Measurements from ENCODE around the gene EMILIN2. TPM values are rescaled to one million over a fixed set of nuclear protein-coding genes. Genes with fewer than 3 reads are reported as not detected.
A peak's percentile ranks its signal among the peaks of the same experiment; 100 is the strongest.

EMILIN2 gene
- total RNA-seq, 2 experiments from 2014 or later, result 0.15 to 1.4 TPM

DNA sequence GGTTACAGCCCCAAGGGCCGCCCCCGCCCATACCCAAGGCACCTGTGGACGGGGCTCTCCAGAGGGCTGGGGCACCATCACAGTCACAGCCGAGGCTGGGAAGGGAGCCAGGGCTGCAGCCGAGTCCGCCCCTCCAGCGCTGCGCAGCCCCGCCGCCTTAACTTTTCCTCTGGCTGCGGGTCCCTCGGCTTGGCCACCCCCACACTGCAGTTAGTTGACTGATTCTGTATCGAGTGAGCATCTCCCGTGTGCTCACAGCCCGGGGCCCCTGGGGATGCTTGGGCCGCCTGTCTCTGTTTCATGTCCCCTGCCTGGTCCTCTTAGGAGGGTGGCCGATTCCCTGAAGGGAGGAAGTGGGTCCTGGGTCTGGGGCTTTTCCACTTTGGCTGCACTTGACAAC lies 33.7 kb downstream of the EMILIN2 start:
- H3K4me1 ChIP-seq (ENCODE audit: insufficient read depth, low read length, poor library complexity, severe bottlenecking), result peaks cover 27% of the 10 kb centered on the region
- no peaks in the 10 kb centered on the region for H4K20me1 ChIP-seq (ENCODE audit: insufficient read depth, low read length)
- no peak overlapping the region for H3K4me2 ChIP-seq (ENCODE audit: low read length)
- no peaks in the 10 kb centered on the region for H3K36me3 ChIP-seq (ENCODE audit: insufficient read depth, low read length)
- no peaks in the 10 kb centered on the region for H3K9me2 ChIP-seq (ENCODE audit: insufficient read depth, low read length)
- no peak overlapping the region for H3K4me3 ChIP-seq (ENCODE audit: low read depth, low read length, poor library complexity, severe bottlenecking)
- CTCF ChIA-PET (ENCODE audit: unreplicated experiment), result no interaction called here
- H2AFZ ChIP-seq (ENCODE audit: low read length), result no peak overlapping the region
- no peak overlapping the region for H3K27ac ChIP-seq (ENCODE audit: low read depth, low read length, poor library complexity, severe bottlenecking)
- no peaks in the 10 kb centered on the region for H3K9me3 ChIP-seq (ENCODE audit: low read length)
- POLR2A ChIA-PET, result interaction anchor here (0.5 to 0.9 kb wide), 2 partner anchors 26 to 54 kb away, joined by 3 to 4 read pairs; no protein-coding TSS in a partner anchor
- TF ChIP-seq, protein P1, sequence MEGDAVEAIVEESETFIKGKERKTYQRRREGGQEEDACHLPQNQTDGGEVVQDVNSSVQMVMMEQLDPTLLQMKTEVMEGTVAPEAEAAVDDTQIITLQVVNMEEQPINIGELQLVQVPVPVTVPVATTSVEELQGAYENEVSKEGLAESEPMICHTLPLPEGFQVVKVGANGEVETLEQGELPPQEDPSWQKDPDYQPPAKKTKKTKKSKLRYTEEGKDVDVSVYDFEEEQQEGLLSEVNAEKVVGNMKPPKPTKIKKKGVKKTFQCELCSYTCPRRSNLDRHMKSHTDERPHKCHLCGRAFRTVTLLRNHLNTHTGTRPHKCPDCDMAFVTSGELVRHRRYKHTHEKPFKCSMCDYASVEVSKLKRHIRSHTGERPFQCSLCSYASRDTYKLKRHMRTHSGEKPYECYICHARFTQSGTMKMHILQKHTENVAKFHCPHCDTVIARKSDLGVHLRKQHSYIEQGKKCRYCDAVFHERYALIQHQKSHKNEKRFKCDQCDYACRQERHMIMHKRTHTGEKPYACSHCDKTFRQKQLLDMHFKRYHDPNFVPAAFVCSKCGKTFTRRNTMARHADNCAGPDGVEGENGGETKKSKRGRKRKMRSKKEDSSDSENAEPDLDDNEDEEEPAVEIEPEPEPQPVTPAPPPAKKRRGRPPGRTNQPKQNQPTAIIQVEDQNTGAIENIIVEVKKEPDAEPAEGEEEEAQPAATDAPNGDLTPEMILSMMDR (conservative IDR thresholded peaks at IDR 0.05; ENCODE audit: low read length), result no peak
- no peak for TF ChIP-seq EZH2phosphoT487 (IDR thresholded peaks at IDR 0.05; ENCODE audit: borderline replicate concordance, low read depth, low read length)
- intact Hi-C loops (cut with micrococcal nuclease; ENCODE audit: unreplicated experiment), result no loop called here
- no peak for DNase-seq (ENCODE audit: low spot score)
- H3K79me2 ChIP-seq (ENCODE audit: insufficient read depth, low read depth, low read length), result no peaks in the 10 kb centered on the region
- BruUV-seq (replicated peaks), result no TSS peak

DNA sequence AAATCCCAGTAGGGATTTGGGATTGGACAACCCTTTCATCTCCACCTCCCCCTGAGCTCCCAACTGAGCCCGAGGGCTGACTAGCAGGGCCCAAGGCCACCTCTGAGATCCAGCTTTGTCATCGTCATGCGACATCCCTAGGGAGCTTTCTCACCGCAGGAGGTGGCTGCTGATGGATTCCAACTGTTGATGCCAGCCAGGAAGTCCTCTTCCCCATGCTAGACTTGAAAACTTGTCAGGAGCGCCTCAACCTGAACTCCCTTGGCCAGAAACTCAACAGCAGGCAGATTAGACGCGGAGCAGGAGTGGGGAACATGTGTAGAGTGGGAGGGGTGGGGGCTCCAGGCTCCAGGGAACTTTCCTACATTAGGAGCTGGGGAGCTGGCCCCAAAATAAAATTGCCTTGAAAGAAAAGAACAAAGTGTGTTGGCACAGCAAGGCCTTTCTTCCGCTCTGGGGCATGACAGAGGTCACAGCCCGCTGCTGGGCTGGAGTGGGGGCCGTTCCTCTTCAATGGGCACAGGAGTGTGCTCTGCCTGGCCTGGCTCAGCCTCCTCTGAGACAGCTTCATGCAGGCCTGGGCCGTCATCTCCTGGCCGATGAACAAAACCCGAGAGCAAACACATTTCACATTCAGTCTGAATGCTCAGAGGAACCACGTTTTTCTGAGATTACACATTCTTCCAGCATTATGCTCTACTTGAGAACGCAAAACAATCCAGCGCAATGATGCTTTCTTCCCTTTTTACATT lies 34.5 kb downstream of the EMILIN2 start:
- TF ChIP-seq EZH2phosphoT487 (IDR thresholded peaks at IDR 0.05; ENCODE audit: borderline replicate concordance, low read depth, low read length), result no peak
- TF ChIP-seq, protein P1 (conservative IDR thresholded peaks at IDR 0.05; ENCODE audit: low read length), result no peak
- intact Hi-C loops (cut with micrococcal nuclease; ENCODE audit: unreplicated experiment), result no loop called here
- peak; percentile 60 for DNase-seq (ENCODE audit: low spot score)
- Histone ChIP-seq H3K4me3 (ENCODE audit: low read depth, low read length, poor library complexity, severe bottlenecking) (no peak overlapping the region), H2AFZ (ENCODE audit: low read length) (peak overlapping the region; percentile 89), H3K9me3 (ENCODE audit: low read length) (no peaks in the 10 kb centered on the region), H3K9me2 (ENCODE audit: insufficient read depth, low read length) (no peaks in the 10 kb centered on the region), H3K27ac (ENCODE audit: low read depth, low read length, poor library complexity, severe bottlenecking) (no peak overlapping the region), H3K4me2 (ENCODE audit: low read length) (0 out of 2 replicates have a peak overlapping the region, but pooled peaks have one; percentile 18), H4K20me1 (ENCODE audit: insufficient read depth, low read length) (no peaks in the 10 kb centered on the region), H3K79me2 (ENCODE audit: insufficient read depth, low read depth, low read length) (no peaks in the 10 kb centered on the region), H3K4me1 (ENCODE audit: insufficient read depth, low read length, poor library complexity, severe bottlenecking) (peaks cover 27% of the 10 kb centered on the region), H3K36me3 (ENCODE audit: insufficient read depth, low read length) (no peaks in the 10 kb centered on the region)
- CTCF ChIA-PET (ENCODE audit: unreplicated experiment), result no interaction called here
- BruUV-seq (replicated peaks), result no TSS peak
- POLR2A ChIA-PET, result interaction anchor here (0.6 to 0.9 kb wide), 3 partner anchors 26 to 194 kb away, joined by 3 read pairs; no protein-coding TSS in a partner anchor

DNA sequence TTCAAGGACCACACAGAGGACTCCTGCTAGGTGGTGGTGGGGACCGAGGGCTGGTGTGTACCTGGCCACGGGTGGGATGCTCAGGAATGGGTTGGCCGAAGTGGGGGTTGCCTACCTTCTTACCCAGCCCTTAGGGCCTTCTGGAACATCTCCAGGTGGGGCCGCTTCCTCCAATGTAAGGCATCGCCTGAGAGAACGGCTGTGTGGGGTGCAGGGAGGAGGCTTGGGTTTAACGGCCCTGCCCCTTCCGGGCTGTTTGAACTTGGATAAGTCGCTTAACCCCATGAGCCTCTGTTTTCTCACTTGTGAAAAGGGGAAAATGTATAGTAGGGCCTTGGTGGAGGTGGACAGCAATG lies 35.0 kb downstream of the EMILIN2 start:
- 0 out of 2 replicates have a peak overlapping the region, but pooled peaks have one; percentile 18 for H3K4me2 ChIP-seq (ENCODE audit: low read length)
- H3K27ac ChIP-seq (ENCODE audit: low read depth, low read length, poor library complexity, severe bottlenecking), result no peak overlapping the region
- peak overlapping the region; percentile 89 for H2AFZ ChIP-seq (ENCODE audit: low read length)
- no TSS peak for BruUV-seq (replicated peaks)
- ChIA-PET CTCF (ENCODE audit: unreplicated experiment) (no interaction called here), POLR2A (interaction anchor here (0.6 kb wide), 1 partner anchor 195 kb away, joined by 3 read pairs; no protein-coding TSS in a partner anchor)
- H3K4me1 ChIP-seq (ENCODE audit: insufficient read depth, low read length, poor library complexity, severe bottlenecking), result peaks cover 27% of the 10 kb centered on the region
- no peak for DNase-seq (ENCODE audit: low spot score)
- no peaks in the 10 kb centered on the region for H3K36me3 ChIP-seq (ENCODE audit: insufficient read depth, low read length)
- H3K9me2 ChIP-seq (ENCODE audit: insufficient read depth, low read length), result no peaks in the 10 kb centered on the region
- no peaks in the 10 kb centered on the region for H3K9me3 ChIP-seq (ENCODE audit: low read length)
- intact Hi-C loops (cut with micrococcal nuclease; ENCODE audit: unreplicated experiment), result no loop called here
- no peak for TF ChIP-seq EZH2phosphoT487 (IDR thresholded peaks at IDR 0.05; ENCODE audit: borderline replicate concordance, low read depth, low read length)
- TF ChIP-seq, protein P1 (conservative IDR thresholded peaks at IDR 0.05; ENCODE audit: low read length), result no peak
- no peaks in the 10 kb centered on the region for H3K79me2 ChIP-seq (ENCODE audit: insufficient read depth, low read depth, low read length)
- H3K4me3 ChIP-seq (ENCODE audit: low read depth, low read length, poor library complexity, severe bottlenecking), result no peak overlapping the region
- no peaks in the 10 kb centered on the region for H4K20me1 ChIP-seq (ENCODE audit: insufficient read depth, low read length)
